ENCODE data around the gene SNN.

Gene SNN

GRCh38 chr16:11635679-11636171, 32.5 kb upstream of the SNN start:
- DNase-seq, result no peak

GRCh38 chr16:11636172-11636721, 32.0 kb upstream of the SNN start:
- DNase-seq, result no peak

GRCh38 chr16:11637320-11637719, 30.9 kb upstream of the SNN start:
- DNase-seq, result no peak

DNA sequence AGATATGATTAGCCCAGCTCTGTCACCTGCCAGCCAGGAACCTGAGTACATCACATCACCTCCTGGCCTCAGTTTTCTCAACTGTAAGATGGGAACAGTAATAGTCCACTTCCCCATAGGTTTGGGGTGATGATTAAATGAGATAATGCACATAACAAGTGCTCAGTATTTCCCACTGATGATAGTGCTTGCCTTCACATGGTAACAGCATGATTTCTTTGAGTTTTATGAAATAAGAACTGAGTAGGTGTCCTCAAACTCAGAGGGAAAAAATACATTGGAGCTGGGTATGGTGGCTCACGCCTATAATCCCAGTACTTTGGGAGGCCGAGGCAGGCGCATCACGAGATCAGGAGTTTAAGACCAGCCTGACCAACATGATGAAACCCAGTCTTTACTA, 30.1 kb upstream of the SNN start:
- no peak for DNase-seq

GRCh38 chr16:11639008-11639562, 29.2 kb upstream of the SNN start:
- DNase-seq, result no peak

DNA sequence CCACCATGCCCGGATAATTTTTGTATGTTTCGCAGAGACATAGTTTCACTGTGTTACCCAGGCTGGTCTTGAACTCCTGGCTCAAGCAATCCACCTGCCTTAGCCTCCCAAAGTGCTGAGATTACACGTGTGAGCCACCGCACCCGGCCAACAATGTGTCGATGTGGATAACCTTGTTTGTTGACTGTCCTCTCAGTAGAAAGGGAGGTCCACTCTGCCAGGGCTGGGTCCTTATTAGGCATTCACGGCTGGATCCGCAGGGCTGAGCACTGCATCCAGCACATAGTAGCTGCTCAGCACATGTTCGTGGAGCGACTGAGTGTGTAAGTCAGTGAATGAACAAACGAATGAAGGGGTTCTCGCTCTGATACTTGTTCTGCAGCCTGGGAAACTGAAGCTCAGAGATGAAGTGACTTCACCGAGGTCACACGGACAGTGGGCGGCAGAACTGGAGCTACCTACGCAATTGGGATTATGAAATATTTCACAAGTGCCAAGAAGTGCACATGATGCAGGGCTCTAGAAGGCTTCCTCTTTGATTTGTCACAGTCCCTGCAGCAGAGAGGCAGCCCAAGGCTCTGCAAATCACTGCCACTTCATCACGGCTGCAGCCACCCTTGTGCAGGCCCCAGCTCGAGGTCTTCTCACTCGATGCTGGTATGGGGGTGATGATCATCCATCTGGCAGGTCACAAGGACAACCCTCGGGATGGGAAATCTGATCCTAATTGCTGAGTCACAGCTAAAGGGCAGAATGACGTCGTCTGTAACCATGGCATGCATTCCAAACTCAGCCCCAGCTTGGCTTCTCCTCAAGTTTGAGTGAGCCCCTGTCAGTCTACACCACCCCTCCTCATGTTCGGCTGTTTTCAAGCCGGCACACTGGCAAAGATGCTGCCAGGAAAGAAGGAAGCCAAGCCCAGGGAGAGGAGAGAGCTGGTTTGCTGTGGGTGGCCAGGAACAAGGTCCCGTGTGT, 28.0 kb upstream of the SNN start:
- DNase-seq, result peak; percentile 78

DNA sequence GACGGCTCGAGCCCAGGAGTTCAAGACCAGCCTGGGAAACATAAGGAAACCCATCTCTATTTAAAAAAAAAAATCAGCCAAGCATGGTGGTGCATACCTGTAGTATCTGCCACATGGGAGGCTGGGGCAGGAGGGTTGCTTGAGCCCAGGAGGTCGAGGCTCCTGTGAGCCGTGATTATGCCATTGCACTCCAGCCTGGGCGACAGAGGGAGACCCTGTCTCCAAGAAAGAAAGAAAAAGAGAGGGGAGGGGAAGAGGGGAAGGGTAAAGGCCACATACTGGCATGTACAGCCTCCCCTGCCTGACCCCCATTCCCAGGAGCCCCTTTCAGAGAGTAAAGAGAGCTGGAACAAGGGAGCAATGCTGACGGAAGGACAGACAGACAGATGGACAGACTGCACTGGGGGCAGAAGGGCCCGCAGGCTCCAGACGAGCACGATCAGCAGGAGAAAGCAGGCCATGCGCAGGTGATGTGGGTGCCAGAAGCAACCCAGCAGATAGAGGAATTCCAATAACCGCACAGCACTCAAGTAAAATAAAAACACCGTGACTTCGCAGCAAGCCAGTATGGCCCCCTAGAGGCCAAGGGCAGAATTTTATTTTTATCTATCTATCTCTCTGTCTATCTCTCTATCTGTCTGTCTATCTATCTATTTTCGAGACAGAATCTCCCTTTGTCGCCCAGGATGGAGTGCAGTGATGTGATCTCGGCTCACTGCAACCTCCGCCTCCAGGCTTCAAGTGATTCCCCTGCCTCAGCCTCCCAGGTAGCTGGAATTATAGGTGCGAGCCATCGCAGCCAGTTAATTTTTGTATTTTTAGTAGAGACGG, 27.1 kb upstream of the SNN start:
- DNase-seq, result peak; percentile 19

GRCh38 chr16:11642765-11643116, 25.5 kb upstream of the SNN start:
- DNase-seq, result no peak

DNA sequence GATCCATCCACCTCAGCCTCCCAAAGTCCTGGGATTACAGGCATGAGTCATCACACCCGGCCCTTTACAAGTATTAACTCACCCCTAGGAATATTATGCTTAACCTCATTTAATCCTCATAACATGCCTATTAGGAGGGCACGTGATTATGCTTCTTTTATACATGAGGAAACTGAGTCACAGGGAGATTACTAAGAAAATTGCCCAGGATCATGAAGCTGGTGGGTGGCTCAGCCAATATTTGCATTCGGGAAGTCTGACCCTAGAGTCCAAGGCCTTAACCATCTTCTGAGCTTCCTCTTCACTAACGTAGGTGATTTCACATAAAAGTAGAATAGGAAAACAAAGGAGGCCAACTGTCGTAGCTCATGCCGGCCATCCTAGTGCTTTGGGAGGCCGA, 19.0 kb upstream of the SNN start:
- DNase-seq, result no peak

- DNase-seq, result no peak
Measured at GRCh38 chr16:11650641-11651591, 17.3 kb upstream of the SNN start.

- DNase-seq, result no peak
Measured at GRCh38 chr16:11651796-11652195, 16.5 kb upstream of the SNN start.

DNA sequence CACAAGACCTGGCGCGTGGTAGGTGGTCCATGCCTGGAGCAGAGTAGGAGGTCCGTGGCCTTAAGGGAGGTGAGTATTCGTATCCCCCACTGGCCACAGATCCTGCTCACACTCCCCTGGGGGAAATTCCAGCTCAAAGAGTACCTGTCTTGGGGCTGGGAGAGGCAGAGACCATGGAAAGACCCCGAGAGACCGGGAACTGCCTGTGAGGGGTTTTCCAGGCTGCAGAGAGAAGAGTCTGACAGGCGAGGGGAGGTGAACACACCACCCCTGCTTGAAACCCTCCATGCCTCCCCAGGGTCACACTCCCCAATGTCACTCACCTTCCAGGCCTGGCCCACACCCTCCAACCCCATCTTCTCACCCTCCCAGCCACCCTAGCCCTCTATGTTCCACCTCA, 12.6 kb upstream of the SNN start:
- DNase-seq, result no peak

DNA sequence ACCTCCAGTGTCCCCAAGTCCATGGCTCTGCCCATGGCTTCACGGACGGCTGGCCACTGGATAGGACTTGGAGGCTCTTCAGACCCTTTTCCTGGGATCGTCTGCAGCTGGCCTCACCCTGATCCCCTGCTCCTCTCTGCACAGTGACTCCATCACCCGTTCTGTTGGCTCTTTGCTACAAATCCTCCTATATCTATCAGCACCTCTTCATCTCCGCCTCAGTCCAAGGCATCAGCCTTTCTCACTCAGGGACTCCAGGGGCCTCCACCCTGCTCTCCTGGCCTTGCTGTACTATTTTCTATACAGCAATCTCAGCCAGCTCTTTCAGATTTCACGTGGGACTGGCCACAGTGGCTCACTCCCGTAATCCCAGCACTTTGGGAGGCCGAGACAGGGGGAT, 10.7 kb upstream of the SNN start:
- no peak for DNase-seq

DNA sequence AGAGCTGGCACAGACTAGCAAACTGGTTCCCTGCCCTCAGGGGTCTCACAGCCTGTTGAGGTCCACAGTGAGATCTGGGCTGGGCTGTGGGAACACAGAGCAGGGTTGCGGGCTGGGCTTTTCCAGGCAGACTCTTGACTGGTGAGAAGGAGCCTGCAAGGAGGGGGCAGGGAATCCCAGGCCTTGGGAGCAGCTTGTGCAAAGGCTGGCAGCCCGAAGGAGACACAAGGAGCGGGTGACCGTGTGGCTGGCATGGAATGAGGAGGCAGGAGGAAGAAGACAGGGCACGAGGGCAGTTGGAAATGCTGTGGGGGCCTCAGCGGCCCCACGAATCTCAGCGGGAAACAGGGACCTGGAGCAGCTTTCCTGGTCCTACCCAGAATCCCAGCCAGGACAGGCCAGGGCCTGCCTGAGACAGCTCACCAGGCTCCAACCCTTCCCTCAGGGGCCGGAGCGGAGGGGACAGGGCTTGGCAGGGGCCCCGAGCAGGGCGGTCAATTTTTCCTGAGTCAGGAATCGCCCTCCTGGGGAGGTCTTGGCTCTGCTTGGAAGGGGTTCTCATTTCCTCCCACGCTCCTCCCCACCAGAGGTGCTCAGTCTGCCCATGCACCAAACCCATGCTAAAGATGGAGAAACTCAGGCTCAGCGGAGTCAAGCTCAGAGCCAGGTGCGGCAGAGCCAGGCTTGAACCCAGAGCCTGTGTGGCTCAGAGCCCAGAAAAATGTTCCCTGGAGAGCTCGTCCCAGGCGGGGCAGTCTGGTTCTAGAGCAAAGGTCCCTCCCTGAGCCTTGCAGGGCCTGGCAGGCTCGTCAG, 9.2 kb upstream of the SNN start:
- no peak for DNase-seq

- DNase-seq, result no peak
Measured at GRCh38 chr16:11660565-11660964, 7.7 kb upstream of the SNN start.

GRCh38 chr16:11662582-11662981, 5.7 kb upstream of the SNN start:
- DNase-seq, result no peak

DNA sequence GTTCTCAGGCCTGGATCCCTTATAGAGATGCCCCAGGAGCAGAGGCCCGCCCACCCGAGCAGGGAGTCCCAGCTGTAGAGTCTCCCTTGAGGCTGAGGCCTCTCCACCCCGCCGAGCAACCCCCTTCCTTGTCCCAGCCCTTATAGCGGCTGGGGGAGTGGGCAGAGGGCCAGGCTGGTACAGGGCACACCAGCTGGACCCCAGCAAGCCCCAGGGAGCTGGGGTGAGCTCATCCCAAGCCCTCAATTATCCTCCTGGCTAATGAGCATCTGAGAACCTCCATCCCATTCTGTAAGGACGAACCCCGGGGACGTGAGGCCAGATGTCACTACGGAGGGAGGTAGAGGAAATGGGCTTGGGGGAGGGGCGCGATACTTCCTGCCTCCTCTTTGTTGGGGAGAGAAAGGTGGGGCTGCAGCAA, 3.2 kb upstream of the SNN start:
- DNase-seq, result no peak

GRCh38 chr16:11666103-11667055, 1.9 kb upstream of the SNN start:
- no peak for DNase-seq

DNA sequence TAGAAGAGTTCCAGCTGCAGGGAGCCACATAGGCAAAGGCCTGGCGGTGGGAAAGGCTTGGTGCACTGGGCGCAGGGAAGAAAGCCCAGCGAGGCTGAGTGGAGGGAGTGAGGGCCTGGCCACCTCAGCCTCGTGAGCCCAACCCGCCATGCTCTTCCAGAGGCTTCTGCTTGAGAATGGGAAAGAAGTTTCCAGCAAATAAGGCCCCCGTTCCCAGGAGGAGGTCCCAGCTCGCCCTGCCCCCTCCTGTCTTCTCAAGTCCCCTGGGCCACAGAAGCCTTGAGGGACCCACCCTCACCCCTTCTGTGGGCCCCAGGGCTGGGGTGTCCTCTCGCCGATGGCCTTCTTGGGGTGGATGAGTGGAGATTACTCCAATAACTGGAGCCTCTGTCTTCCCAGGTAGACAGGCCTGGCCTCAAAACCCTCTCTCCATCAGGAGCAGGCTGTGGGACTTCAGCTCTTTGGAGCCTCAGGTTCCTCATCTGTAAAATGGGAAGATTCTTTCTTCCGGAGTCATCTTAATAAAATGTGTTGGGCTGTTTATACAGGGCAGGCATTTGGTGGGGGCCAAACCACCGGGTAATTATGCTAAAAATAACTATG, 933 bp upstream of the SNN start:
- DNase-seq, result no peak

All from GF-D8 (cell line).